ENCODE results near the gene ATP8B2.
"Not testable (repeated sequence)": the region's sequence is repeated elsewhere in the genome, so short reads cannot be mapped to it uniquely, and the experiment has no call there.

The ATP8B2 gene

GRCh38 chr1:154306151-154306550, 19.2 kb upstream of the ATP8B2 start:
- no peak overlapping the region for H3K9ac ChIP-seq (ENCODE audit: low read length)
- no peaks in the 10 kb centered on the region for H3K36me3 ChIP-seq (replicated peaks; ENCODE audit: low read depth, low read length)
- TF ChIP-seq CTCF (IDR thresholded peaks at IDR 0.05; ENCODE audit: low read depth, low read length) = no peak
- TF ChIP-seq EZH2phosphoT487 (IDR thresholded peaks at IDR 0.05; ENCODE audit: low read depth) = no peak
- no peaks in the 10 kb centered on the region for H3K9me3 ChIP-seq (ENCODE audit: insufficient read depth, low read length)
- H3K27ac ChIP-seq (ENCODE audit: low read length) = no peak overlapping the region
- H3K27me3 ChIP-seq (ENCODE audit: low read depth, low read length) = no peaks in the 10 kb centered on the region
- no peak overlapping the region for H2AFZ ChIP-seq (ENCODE audit: low read depth, low read length)
- H3K4me2 ChIP-seq (ENCODE audit: low read length) = no peak overlapping the region
- no peaks in the 10 kb centered on the region for H4K20me1 ChIP-seq (ENCODE audit: insufficient read depth, low read length)
- H3K4me1 ChIP-seq (ENCODE audit: low read length) = no peaks in the 10 kb centered on the region
- no peak overlapping the region for H3K4me3 ChIP-seq (ENCODE audit: low read length)
- H3K79me2 ChIP-seq (ENCODE audit: low read length) = no peaks in the 10 kb centered on the region

- H2AFZ ChIP-seq (ENCODE audit: low read depth, low read length); H3K79me2 ChIP-seq (ENCODE audit: low read length); H3K4me1 ChIP-seq (ENCODE audit: low read length); H3K27ac ChIP-seq (ENCODE audit: low read length); H4K20me1 ChIP-seq (ENCODE audit: insufficient read depth, low read length); H3K36me3 ChIP-seq (replicated peaks; ENCODE audit: low read depth, low read length); H3K4me3 ChIP-seq (ENCODE audit: low read length); H3K4me2 ChIP-seq (ENCODE audit: low read length); H3K9ac ChIP-seq (ENCODE audit: low read length); H3K27me3 ChIP-seq (ENCODE audit: low read depth, low read length); H3K9me3 ChIP-seq (ENCODE audit: insufficient read depth, low read length): not testable (repeated sequence)
Observed at GRCh38 chr1:154307670-154308270, 17.6 kb upstream of the ATP8B2 start.

DNA sequence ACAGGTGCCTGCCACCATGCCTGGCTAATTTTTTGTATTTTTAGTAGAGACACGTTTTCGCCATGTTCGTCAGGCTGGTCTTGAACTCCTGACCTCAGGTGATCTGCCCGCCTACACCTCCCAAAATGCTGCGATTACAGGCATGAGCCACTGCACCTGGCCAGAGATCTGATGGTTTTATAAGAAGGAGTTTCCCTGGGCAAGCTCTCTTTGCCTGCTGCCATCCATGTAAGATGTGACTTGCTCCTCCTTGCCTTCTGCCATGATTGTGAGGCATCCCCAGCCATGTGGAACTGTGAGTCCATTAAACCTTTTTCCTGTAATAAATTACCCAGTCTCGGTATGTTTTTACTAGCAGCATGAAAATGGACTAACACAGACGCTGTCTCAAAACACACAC, 16.2 kb upstream of the ATP8B2 start:
- not testable (repeated sequence) for H3K79me2 ChIP-seq (ENCODE audit: low read length); H3K27me3 ChIP-seq (ENCODE audit: low read depth, low read length); H3K9me3 ChIP-seq (ENCODE audit: insufficient read depth, low read length); H3K9ac ChIP-seq (ENCODE audit: low read length); H3K27ac ChIP-seq (ENCODE audit: low read length); H3K4me2 ChIP-seq (ENCODE audit: low read length); H3K4me3 ChIP-seq (ENCODE audit: low read length); H3K4me1 ChIP-seq (ENCODE audit: low read length); H4K20me1 ChIP-seq (ENCODE audit: insufficient read depth, low read length); H2AFZ ChIP-seq (ENCODE audit: low read depth, low read length); H3K36me3 ChIP-seq (replicated peaks; ENCODE audit: low read depth, low read length)

- H3K4me3 ChIP-seq (ENCODE audit: low read length); H4K20me1 ChIP-seq (ENCODE audit: insufficient read depth, low read length); H3K27ac ChIP-seq (ENCODE audit: low read length); H3K27me3 ChIP-seq (ENCODE audit: low read depth, low read length); H3K79me2 ChIP-seq (ENCODE audit: low read length); H2AFZ ChIP-seq (ENCODE audit: low read depth, low read length); H3K4me2 ChIP-seq (ENCODE audit: low read length); H3K36me3 ChIP-seq (replicated peaks; ENCODE audit: low read depth, low read length); H3K4me1 ChIP-seq (ENCODE audit: low read length); H3K9ac ChIP-seq (ENCODE audit: low read length): not testable (repeated sequence)
- H3K9me3 ChIP-seq (ENCODE audit: insufficient read depth, low read length) = peaks cover 16% of the 10 kb centered on the region
Observed at GRCh38 chr1:154312229-154313065, 12.9 kb upstream of the ATP8B2 start.

DNA sequence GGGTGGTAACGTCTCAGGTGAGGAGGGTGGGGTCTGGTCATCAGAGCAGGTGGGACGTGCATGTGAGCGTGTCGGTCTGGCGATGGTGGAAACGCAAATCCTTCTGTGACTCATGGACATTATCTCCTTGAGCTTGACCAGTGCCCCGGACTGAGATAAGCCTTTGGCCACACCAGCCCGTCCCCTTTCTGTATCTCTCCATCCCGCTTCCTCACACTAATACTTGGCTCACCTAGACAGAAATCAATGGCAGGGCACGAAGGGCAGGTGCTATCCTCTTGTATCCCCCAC, 12.3 kb upstream of the ATP8B2 start:
- no peaks in the 10 kb centered on the region for H3K4me1 ChIP-seq (ENCODE audit: low read length)
- H3K9ac ChIP-seq (ENCODE audit: low read length) = no peak overlapping the region
- no peaks in the 10 kb centered on the region for H4K20me1 ChIP-seq (ENCODE audit: insufficient read depth, low read length)
- peaks cover under 1% of the 10 kb centered on the region; the same call in 1 of the 2 replicates for H3K27me3 ChIP-seq (ENCODE audit: low read depth, low read length)
- no peak overlapping the region for H2AFZ ChIP-seq (ENCODE audit: low read depth, low read length)
- H3K36me3 ChIP-seq (replicated peaks; ENCODE audit: low read depth, low read length) = no peaks in the 10 kb centered on the region
- H3K79me2 ChIP-seq (ENCODE audit: low read length) = no peaks in the 10 kb centered on the region
- H3K9me3 ChIP-seq (ENCODE audit: insufficient read depth, low read length) = peaks cover 18% of the 10 kb centered on the region
- TF ChIP-seq EZH2phosphoT487 (IDR thresholded peaks at IDR 0.05; ENCODE audit: low read depth) (no peak), CTCF (IDR thresholded peaks at IDR 0.05; ENCODE audit: low read depth, low read length) (no peak)
- no peak overlapping the region for H3K4me3 ChIP-seq (ENCODE audit: low read length)
- no peak overlapping the region for H3K4me2 ChIP-seq (ENCODE audit: low read length)
- no peak overlapping the region for H3K27ac ChIP-seq (ENCODE audit: low read length)

DNA sequence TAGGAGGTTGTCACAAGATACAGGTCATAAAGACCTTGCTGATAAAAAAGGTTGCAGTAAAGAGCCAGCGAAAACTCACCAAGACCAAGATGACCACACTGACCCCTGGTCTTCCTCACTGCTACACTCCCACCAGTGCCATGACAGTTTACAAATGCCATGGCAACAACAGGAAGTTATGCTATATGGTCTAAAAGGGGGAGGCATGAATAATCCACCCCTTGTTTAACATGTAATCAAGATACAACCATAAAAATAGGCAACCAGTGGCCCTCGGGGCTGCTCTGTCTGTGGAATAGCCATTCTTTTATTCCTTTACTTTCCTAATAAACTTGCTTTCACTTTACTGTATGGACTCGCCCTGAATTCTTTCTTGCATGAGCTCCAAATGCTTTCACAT, 11.1 kb upstream of the ATP8B2 start:
- not testable (repeated sequence) for H3K9ac ChIP-seq (ENCODE audit: low read length); H4K20me1 ChIP-seq (ENCODE audit: insufficient read depth, low read length); H2AFZ ChIP-seq (ENCODE audit: low read depth, low read length); H3K4me3 ChIP-seq (ENCODE audit: low read length); H3K79me2 ChIP-seq (ENCODE audit: low read length); H3K4me2 ChIP-seq (ENCODE audit: low read length); H3K27ac ChIP-seq (ENCODE audit: low read length); H3K4me1 ChIP-seq (ENCODE audit: low read length); H3K27me3 ChIP-seq (ENCODE audit: low read depth, low read length); H3K36me3 ChIP-seq (replicated peaks; ENCODE audit: low read depth, low read length)
- peaks cover 21% of the 10 kb centered on the region for H3K9me3 ChIP-seq (ENCODE audit: insufficient read depth, low read length)

Measured in OCI-LY3 (cell line).